ENCODE measurements around the gene PDE1A.

Gene PDE1A

GRCh38 chr2:182426918-182427240 lies at the start of gene PDE1A:
PDE1A (minus strand) TSS chr2:182427036.
- no peak for DNase-seq

GRCh38 chr2:182473635-182474034 lies 46.8 kb upstream of the PDE1A start:
- DNase-seq, result no peak

- no peak for DNase-seq
Observed at GRCh38 chr2:182463760-182464159, 36.9 kb upstream of the PDE1A start.

- DNase-seq, result no peak
Observed at GRCh38 chr2:182456784-182457183, 29.9 kb upstream of the PDE1A start.

GRCh38 chr2:182452456-182452990 lies 25.7 kb upstream of the PDE1A start:
- DNase-seq, result no peak

DNA sequence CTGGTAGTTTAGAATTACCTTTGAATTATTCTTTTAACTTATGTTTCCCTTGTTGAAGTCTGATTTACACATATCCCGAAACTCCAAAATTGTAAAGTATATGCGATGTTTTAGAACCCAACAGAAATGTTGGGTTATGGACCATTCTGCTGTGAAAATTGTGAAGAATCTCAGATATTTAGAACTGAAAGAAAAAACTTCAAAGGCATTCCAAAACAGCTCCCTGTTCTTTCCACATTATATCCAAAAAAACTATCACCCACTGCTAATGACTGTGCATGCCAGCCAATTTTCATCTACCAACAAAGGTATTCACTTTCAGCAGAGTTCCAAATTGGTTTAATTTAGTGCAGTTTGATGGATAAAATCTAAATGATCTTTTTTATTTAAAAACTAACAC lies 21.5 kb upstream of the PDE1A start:
- no peak for DNase-seq

DNA sequence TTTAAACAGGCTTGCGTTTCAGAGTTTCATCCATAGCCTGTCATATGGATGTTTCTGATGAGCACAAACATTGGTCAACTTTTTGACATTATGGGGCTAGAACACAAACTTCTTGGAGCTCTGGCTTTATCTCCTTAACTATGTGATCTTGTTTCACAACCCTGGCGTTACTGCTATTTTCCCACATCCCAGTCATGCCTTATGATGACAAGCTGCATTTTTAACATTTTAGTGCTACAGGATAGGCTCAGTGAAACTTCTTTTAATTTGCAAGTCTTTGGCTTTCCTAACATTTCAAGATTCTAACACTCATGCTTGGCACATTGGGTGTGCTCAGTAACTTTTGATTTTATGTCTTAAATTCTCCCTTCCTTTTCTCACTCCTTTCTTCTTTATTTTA lies 21.0 kb upstream of the PDE1A start:
- no peak for DNase-seq

GRCh38 chr2:182447163-182447562 lies 20.3 kb upstream of the PDE1A start:
- DNase-seq, result no peak

DNA sequence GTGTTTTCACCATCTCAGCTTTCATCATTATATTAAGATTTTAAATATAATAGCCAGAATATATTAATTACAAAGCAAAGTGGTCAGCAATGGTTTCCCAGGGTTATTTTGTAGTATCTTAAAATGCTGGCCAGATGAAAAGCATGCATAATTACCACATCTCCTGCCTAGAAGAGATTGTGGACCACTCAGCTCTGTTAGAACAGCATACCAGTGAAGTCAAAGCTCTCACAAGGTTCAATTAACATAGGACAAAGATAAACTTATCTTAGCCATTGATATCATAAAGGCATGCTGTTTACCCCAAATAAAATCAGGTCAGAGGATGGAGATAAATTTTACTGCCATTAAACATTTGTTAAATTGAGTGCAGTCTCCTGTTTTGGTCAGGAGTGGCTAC lies 19.3 kb upstream of the PDE1A start:
- DNase-seq, result no peak

DNA sequence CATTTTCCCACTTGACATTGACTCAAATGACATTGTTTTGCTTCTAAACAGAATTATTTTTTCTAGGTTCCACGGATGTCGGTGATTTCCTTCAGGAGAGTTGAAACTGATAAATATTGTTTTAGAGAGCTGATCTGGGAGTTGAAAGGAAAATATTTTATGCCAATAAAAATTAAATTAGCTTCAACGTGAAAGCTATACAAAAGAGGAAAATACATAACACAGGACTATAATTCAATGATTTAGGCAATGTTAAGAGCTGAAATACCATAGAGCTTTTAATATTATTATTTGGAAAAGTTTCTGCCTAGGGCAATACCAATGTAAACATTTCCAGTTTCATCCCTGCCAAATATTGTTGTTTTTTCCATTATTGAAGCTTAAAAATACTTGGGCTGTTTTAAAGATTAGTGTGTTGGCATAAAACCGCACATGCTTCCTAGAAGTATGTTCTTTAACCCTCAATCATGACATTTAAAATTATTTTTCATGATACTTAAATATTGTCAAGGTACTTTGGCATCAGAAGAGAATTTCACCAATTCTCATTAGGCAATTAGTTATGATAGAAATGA lies 18.6 kb upstream of the PDE1A start:
- DNase-seq, result no peak

DNA sequence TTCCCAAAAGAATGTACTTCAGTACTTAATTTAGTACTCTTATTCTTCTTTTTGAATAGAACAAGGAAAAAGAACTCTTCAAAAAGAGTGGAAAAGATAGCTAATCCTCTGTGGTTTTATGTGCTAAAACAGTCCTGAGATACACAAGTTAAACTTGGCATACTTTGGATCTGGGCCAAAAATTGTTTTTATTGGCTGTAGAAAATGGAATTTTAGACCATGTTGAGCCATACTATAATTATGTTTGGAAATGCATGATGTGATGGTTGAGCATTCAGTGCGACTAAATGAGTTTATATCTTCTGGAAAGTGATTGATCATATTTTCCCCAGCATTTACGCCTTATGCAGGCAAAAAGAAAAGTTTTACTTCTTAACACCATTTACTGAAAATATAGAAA lies 18.0 kb upstream of the PDE1A start:
- no peak for DNase-seq

GRCh38 chr2:182444170-182444569 lies 17.3 kb upstream of the PDE1A start:
- no peak for DNase-seq

DNA sequence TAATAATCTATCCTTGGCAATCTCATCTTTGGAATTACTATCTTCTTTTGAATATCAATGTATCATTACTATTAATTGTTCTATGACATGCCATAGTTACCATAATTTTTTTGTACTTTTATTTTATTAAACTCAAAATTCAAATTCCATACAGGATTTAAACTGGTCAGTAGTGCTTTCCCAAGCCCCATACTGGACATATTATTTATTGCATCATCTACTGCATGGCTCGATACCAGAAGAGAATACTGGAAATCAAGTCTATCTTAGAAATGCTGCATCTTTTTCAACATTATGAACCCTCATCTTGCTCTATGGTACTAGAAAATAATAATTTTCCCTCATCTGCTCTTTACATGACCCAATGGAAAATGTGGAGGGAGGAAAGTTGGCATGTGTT lies 9.4 kb upstream of the PDE1A start:
- no peak for DNase-seq

GRCh38 chr2:182435754-182436153 lies 8.9 kb upstream of the PDE1A start:
- no peak for DNase-seq

- no peak for DNase-seq
Observed at GRCh38 chr2:182432051-182432450, 5.2 kb upstream of the PDE1A start.

GRCh38 chr2:182428476-182428875 lies 1.6 kb upstream of the PDE1A start:
- DNase-seq, result no peak

DNA sequence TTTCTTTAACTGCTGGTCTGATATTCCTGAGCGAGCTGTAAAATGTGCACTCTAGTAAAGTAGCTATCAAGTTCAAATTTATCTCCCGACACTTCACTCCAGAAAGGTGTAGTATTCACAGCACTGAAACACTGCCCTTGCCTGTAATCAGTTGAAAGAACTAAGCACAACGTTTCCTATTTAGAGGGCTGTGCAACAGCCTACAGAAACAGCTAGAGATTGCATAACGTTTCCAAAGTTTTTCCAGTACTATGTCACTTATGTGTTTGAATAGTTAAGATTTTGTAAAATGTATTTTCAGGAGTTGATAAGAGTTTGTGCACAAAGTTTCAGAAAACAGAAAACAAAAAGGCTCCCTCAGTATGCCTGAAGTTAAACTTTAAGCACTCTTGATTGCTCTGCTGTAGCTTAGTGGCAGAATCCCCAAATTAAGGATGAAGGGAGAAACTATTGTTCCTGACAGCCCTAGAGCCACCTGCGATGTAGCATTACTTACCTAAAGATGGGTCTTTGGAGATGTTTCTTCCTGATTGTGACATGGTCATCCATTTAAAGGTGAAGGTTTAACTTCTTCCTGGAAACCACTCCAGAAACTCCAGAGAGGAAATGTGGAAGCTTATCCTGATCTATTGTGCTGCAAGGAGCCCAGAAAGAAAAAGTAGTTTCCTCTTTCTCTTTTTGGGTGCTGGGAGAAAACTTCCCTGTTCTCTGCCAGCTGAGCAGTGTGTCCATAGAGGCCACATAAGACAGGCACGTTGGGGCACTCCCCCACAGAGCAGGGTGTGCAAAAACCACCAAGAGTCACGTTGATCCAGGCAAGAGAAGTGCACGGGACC lies 536 bp downstream of the PDE1A start:
- no peak for DNase-seq

GRCh38 chr2:182422864-182423263 lies 4.0 kb downstream of the PDE1A start:
- no peak for DNase-seq

DNA sequence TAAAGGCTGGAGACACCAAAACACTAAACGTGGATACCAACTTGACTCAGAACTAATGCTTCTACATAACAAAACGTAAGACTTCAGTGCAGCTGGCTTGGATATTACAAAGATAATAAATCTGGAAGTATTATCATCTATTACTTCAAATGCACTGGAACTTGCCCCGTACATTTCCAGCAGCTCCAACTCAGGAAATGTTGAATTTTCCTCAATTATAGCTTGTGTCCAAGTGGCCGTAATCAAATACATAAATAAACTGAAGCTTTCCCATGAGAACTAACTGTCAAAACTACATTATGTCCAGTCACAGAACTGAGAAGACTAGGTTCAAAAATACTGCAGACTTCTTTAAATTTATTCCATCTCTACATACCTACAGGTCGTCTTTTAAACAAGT lies 6.2 kb downstream of the PDE1A start:
- DNase-seq, result no peak

DNA sequence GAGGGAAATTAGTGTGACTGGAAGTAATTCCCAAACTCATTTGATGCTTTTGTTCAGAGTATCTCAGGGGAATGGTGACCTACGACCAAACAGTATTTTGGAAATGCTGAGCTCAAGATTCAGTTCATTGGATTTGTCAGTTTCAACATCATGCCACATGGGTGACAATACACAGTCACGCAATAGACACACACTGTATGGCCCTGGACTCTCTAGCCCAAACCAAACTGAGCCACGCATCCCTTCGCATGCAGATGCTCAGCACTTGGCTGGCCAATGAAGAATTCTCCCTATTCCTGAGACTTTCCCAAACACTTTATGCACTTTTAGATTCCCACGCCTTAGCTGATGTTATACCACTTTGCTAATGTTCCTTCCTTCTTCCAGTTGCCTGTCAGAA lies 10.0 kb downstream of the PDE1A start:
- DNase-seq, result no peak

DNA sequence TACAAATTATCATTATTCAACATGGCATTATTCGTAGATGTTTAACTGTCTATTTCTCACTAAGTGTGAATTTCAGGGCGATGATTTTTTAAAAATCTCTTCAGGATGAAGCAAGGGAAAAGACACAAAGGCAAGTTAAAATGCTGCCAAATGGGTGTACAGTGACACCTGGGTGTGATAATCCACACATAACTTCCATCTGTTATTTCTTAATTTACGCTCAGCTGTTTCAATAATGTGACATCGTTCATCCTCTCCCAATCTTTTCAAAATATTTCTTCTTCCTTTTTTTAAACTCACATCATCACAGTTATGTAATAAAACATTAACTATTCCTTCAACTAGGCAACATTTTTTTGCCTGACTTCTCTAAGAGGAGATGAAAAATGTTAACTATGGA lies 10.6 kb downstream of the PDE1A start:
- no peak for DNase-seq

DNA sequence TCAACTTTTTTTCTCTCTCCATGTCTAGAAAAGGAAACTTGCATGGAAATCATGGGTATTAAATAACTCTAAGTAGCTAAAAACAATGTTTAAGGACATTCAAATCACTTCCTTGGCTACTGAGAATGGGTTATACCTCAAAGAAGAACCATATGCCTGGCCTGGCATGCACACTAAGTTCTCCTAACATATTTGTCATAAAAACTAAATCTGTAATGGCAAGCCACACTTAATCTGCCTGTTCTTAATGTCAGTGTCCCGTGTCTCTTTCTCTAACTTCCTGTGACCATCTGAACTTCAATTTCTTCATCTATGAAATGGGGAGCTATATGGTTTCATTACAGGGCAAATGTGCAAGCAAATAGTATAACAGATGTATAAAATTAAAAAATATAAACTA lies 11.1 kb downstream of the PDE1A start:
- DNase-seq, result no peak

- DNase-seq, result no peak
Observed at GRCh38 chr2:182412858-182413257, 14.0 kb downstream of the PDE1A start.

GRCh38 chr2:182410120-182410519 lies 16.7 kb downstream of the PDE1A start:
- DNase-seq, result no peak

DNA sequence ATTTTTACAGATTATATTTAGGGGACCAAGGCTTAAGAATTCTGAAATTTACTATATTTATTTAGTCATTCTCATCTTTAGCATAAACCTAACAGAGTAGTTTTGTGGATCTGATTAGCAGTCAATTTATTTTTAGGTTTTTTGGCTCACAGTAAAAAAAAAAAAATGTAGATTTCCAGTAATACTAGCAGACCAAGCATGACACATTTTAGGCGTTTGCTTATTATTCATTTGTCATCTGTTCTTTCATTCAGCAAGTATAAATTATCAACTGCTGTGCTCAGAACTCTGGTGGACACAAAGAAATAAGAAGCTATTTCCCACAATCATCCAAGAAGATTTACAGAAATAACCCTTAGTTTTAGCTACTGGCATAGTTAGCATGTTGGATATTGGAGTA lies 20.6 kb downstream of the PDE1A start:
- DNase-seq, result no peak
